CD4-positive, alpha-beta T cell treated with Interleukin-15 for 1 hour (primary cell): Measurements from ENCODE around the gene SAMD4A.

Experiments
- DNase-seq: peaks from one replicate; pipeline ENCODE4 v3.0.0-alpha.2; 2020

SAMD4A gene

DNA sequence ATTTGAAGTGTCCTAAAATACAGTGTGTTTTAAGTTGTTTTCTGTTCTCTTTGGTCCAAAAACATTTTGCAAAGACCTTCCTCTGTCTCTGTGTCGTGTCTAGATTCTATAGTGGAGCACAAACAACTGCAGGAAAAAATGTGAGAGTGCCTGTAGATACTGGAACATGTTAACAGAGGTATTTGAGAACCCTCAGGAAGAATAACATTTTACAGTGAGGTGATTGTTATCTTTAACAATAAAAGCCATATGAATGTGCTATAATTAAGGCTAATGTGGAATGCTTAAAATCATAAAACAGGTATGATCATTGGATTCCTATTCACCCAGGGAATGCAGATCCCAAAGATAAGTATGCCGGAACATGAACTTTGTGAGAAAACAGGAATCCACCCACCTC is 98.0 kb downstream of the SAMD4A start:
- DNase-seq = no peak

DNA sequence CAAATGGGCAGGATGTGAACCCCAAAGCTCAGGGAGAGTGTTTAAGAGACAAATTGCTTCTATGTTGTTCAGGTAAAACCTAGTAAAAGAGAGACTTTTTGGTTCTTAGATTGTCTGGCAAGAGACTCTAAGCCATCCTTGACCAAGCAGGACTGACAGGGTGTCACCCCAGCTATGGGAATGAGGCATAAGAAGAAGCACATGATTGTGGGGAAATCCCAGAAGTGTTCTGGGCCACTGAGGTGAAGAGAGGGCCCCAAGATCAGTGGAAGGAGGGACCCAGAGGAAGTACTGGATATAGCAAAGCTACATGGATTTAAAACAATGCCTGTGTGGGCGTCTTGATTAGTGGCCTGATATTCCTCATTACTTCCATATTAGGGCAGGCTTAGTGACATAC is 99.0 kb downstream of the SAMD4A start:
- DNase-seq = no peak

DNA sequence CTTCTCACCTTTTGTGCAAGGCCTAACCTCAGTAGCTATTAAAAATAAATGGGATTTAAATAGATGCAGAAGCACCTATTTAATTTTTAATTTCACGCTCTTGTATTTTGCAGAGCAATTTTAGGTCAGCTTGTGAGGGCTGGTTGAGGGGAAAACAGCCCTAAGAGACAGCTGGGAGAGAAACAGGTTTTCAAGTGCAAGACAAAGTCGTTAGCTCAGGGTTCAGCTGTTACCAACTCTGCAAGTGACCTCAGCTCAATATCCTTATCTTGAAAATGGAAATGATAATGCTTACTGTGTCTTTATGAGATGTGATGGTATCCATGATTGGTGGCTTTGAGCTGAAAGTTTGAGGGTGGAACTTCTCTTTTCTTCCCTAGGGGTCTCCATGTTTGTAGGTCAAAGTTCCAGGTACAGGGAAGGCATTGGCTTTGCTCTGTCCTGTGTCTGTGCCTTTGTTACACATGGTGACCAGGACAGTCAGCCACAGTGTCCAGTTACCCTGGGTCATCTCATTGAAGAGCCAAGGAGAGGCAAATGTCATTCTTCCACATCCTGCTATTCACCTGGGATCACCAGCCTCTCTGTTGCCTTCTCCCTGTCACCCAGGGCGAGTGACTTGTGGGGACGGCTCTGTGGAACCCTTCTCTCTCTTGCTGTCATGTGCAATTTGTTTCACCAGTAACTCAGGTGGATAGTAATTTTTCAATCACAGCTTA is 100.3 kb downstream of the SAMD4A start:
- DNase-seq = no peak

DNA sequence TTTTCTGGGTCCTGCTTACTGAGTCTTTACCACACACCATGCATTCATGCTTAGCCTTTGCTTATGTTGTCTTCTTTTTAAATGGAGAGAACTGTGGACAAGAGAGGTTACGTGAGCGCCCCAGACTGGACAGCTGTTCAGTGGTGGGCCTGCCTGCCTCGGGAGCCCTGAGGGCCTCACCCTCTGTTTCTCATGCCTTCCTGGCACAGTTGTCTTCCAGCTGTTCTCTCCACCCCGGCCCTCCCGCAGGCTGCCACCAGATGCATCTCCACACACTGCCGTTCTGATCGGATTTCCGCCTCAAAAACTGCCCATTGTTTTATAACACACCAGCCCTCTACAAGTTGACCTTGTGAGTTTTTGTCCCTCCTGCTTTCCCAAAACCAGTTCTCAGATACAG is 100.8 kb downstream of the SAMD4A start:
- DNase-seq = no peak

DNA sequence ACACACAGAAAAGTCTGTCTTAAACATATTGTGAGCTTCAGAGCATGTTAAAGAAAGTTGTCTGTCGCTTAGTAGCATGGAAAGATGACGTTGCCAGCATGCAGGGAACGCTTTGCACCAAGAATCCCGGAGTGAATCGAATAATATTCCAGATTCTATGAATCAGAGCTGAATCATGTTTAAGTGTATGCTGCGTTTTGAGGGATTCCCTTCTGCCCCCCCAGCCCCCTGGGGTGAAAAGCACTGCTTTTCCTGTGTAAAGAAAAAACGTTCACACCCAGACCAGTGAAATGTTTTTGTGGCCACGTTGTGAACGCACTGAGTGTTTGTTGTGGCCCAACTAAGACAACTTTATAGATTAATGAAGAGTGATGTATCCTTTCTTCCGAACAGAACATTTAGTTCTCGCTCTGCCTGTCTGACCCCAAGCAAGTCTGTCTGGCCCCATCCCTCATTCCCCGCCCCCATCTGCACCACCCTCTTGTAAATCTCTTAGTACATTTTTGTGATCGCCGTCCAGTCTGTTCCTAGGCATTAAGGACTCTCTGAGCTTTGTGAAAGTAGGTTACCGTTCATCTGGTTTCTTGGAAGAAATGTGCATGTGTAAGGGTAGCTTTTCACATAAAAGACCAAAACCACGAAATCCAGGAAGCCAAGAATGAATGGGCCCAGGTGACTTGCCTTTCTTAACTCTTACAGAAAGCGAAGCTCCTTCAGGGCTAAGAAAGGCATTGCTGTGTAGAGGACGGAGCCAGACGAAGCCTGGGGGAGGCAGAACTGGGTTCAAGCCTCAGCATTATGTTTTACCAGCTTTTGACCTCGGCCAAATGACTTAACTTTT is 103.0 kb downstream of the SAMD4A start:
- DNase-seq = no peak

DNA sequence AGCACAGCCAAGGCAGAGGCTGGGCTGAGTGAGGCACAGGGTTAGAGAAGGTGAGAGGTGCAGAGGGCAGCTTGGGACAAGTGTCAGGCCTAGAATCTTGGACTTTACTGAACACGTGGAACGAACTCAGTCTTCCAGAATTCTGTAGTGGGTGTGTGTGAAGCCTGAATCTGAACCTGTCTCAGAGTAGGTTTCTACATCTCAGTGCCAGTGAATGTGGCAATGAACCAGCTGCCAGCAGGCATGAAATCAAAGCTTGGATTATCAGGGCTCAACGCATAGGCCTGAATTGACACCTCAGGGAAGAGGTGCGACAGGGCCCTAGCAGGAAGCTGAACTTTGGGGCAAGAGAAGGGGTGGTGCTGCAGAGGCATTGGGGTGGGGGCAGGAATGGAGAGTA is 104.6 kb downstream of the SAMD4A start:
- DNase-seq = no peak

DNA sequence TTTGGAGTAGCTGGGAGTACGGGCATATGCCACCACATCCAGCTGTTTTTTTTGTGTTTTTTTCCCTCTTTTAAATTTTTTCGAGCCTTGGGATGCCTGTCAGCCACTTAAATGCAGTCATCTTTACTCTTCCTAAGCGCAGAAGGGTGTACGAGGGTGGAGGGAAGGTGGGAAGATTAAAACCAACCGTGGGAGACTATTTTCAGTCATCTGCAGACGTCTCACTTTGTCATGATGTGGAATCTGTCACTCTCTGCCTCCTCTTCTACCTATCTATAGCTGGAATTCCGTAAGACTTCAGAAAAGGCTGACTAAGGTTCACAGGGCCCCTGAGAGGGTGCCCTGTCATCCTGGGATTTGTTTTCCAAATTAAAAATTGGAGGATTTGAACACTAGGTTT is 105.3 kb downstream of the SAMD4A start:
- DNase-seq = no peak

DNA sequence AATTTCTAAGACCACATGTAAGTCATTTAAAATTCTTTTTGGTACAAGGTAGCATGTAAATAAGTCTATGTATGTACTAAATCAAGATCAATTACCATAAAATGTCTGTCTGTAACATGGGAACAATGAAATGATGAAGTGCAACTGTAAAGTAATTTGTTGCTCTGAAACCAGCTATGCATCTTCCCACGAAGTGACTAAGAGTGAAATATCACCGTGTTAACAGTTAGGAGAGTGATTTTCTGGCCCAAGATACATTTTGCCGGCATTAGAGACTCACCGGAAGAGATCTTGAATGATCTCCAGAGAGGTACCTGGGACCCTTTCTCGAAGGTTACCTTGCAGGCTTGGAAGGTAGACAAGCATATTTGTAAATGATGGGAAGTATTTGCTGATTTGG is 105.8 kb downstream of the SAMD4A start:
- DNase-seq = no peak

DNA sequence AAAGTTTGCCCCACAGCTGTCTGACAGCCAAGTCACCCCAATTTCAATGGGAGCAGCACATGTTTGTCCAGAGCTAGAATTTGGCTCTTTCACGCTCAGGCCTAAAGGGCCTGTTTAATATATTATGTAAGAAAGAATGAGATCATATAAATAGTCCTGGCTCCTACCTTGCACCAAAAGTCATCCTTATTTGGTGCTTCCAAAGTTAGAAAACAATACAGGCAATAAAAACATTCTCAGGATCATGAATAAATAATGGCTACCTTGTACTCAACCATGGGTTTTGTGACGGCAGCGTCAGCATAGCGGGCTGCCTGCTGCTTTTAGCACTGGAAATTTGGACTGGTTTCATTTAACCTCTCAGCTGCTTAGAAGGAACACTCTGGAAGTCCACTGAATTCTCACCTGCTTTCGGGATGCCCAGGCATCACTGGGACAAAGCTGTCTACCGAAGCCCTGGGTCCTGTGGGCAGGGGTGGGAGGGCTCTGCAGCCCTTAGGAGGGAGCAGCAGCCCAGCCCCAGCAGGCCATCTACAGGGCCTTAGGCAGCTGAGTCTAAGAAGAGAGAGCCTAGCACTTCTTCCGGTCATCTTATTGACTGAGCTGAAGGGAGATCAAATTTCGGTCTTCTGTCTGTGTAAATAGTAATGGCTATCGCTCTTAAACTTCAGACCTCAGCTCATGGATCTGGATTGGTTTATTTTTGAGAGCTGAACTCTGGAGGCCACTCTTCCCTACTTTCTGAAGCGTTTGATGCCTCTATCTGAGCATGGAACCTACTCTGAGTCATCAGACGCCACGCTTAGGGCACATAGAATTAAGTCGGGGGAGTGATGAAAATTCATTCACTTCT is 106.5 kb downstream of the SAMD4A start:
- DNase-seq = no peak

DNA sequence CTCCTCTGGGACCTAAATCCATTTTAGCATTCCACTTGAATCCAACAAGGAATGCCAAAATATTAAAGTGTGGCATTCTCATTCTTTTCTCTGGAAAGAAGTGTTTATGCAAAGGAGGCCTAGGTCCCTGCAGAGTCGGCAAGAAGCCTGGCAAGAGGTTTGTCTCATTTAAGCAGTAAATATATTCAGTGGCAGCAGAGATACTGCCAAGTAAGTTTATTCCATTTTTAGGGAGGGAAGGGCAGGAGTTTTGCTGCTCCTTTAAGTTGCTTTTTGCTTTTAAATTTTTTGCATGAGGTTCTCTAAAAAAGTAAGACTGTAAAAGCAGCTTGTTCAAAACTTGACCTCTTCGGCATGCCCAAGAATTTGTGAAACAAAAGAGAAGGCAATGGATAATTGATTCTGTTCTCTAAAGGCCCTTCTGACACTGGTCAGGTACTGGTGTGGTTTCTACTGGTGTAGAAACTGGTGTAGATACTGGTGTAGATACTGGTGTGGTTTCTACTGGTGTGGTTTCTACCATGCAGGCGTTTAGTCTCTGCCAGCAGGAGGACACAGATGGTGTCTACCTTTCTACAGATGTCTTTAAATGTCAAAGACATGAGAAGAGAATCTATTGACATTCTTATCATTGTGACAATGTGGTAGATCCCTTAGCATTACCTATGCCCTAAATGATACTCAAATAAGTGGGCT is 107.3 kb downstream of the SAMD4A start:
- DNase-seq = no peak

DNA sequence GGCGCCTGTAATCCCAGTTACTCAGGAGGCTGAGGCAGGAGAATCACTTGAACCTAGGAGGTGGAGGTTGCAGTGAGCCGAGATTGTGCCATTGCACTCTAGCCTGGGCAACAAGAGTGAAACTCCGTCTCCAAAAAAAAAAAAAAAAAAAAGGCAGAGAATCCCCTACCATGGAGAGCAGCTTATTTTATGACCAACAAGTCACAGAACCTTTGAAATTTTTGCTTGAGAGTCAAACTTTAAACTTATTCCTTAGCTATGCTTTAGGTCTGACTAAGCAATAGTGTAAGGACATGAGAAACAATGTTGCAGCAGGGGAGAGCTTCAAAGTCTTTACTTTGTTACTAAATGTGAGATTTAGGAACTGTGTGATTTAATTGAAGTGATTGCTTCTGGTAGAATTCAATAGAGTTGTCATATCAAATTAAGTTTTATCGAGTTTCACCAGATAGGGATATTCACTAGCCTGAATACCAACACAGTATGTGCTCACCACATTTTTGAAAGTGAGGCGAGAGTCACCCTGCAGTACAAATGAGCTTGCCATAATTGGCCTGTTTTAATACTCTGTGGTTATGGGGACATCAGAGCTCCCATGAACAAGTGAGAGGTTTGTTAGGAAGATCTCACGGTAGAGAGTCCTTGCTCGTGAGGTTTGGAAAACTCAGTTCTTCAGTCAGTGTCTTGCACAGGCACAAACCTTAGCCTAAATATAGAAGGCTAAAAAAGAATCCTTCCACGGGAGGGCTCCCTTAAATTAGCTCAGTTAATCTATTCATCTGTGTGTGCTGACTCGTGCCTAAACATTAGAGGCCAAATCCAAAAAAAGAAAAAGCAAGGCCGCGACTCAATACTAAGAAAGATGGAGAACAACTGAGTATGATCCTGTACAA is 108.6 kb downstream of the SAMD4A start:
- no peak for DNase-seq

DNA sequence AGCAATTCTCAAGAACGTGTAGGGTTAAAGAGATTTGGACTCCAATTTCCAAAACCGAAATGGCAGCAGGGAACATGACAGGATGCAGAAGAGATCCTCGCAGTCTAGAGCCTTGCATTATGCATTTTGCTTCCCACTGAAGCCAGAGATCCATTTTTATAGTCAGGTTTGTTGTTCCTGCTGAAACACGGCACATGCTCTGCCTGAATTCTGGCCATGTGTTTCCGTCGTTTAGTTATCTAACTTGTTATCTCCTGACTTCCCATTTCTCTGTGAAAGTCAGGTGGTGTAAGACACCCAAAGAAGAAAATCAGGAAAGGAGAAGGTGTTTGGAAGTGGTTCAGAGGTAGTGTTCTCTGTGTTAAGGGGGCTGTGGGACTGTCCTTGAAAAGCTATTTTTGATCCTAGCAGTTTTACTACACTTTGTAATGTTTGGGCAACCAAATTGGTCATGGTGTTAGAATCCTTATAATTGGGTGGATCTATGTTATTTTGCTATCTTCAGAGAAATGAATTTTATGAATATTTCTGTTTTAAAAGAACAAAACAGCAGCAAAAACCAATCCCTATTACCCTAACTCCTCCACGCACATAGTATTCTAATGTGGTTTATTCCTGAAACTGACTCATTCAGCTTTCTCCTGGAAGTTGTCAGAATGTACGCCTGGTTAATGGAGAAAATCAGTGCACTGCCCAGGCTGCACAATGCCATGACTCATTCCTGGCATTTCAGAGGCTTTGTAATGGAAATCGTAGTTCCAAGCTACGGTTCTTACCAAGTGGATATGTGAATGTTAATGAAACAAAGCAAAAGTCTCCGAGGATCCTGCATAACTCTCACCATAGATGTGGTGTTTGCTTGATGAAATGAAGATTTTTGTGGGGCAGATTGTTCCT is 110.1 kb downstream of the SAMD4A start:
- DNase-seq = no peak

DNA sequence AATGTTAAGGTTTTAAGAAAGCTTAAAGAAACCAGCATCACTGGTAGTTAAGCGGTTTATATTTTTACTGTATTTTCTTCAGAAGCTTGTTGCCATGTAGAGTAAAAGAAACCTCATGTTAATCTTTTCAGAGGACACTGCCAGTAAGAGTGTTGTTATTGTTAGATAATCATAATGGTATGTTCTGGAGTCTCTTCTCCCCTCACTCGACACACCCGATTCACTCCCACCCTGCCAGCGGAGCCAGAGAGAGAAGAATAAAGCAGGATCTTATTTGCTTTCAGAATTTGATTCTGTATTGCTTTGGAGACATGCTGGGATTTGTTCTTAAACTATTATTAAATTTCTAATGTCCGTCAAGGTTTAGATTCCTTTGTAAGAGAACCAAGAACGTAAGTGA is 113.7 kb downstream of the SAMD4A start:
- DNase-seq = no peak

DNA sequence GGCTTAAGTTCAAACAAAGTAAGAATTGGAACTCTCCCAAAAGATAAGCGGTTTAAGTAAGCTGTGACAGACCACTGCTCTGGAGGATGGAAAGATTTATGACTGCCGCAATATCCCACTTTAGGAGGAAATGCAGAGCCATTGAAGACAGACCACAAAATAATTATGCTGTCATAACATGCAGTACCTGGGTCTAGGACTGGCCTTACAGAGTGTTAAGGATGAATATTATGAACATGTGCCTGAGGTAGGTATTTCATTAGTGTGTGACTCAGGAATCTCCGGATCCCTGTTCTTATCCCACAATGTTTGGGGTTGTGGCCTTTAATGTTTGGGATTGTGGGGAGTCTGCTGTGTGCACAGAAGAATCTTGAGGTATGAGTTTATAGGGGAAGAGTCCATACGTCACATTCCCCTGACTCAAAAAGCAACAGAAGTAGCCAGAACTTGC is 114.9 kb downstream of the SAMD4A start:
- DNase-seq = no peak

DNA sequence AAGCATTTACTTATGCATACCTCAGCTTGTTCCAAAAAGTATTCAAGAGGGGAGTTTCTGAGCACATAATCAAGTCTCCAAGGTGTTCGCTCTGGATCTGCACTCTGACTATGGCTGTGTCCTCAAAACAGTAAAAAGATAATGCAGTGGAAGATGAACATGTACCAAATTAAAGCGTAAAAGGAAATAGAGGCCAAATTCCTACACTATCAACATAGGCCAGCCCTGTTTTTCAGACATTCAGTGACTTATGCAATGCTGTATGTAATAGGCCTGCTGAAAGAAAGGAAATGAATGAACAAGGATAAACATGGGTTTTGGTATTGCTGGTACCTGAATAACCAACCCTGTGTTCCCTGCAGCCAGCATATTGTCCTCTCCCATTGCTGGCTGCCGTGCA is 115.7 kb downstream of the SAMD4A start:
- no peak for DNase-seq

DNA sequence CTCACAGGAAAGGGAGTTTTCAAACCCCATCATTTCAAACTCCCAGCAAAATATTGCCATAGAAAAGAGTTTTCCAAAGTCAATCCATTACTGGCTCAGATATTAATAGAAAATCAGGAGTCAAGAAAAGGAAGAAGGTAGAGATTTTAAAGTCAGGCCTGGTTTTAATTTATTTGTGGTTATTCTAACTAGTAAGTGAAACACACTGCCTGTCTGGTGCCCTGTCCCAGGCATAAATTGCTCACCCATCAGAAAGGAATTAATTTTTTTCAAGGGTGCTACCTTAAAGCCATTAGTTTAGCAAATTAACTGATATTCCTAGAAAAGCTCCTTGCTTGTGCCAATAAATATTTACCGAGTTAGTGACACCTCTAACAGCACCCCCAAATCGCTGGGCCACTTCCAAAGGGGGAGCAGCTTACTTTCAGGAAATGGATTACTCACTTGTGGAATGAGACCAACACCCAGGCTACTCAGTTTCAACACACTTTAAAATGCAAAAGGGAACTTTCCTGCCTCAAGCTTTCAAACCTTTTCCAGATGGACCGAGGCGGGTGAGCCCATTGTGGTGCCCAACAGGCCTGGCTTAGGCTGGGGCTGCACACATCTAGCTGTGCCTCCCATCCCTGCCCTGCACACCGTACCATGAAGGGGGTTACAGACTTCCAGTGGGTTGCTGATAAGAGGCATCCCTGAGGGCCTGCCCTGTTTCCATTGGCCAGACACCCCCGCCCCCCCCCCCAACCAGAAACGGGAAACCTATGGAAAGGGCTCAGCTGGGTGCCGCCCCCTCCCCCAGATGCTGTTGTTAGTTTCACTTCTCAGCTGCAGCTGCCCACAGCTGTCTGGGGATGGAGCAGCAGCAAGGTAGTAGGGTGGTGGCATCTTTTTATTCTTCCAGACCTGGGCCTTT is 117.2 kb downstream of the SAMD4A start:
- DNase-seq = no peak

DNA sequence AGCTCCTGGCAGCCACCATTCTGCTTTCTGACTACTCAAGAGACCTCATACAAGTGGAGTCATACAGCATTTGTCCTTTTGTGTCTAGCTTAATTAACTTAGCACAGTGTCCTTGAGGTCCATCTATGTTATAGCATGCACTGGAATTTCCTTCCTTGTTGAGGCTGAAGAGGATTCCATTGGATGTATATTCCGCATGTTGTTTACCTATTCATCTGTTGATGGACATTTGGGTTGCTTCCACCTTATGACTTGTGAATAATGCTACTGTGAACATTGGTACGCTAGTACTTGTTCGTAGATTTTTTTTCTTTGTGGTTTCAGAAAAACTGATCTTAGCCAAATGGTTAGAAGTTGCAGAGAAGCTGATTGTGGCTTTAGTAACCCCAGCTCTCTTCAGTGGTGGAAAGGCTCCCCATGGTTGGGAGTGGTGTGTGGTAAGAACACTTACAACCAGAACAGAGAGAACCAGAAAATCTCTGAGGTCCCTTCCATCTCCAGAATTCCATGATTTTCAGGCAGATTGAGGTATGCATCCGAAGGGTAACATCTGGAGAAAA is 118.4 kb downstream of the SAMD4A start:
- DNase-seq = no peak

DNA sequence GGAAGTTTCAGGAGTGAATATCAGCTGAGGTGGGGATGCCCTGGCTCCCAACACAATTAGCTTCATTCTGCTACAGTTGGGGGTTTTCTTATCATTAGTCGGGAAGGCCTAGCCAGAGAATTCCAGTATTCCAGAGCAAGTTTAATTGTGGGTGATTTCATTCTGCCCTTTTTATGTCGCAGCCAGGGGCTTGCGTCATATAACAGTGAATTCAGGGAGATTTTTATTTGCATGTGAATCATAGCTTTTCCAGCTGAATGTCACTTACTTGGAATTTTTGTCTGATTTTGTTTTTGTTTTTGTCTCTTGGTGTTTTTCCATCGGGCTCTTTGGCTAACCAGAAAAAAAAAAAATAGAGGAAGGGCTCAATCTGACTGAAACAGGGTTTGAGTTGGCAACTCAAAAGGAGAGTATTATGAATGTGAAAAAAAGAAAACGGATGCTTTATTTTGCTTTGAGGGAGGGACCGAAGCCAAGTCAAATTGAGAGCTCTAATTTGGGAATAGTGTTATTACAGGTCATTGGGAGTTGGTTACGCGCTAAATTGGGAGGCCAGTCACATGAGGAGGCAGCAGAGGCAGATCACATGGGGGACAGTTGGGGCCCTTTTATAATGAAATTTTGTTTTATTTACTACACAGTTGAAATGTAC is 119.4 kb downstream of the SAMD4A start:
- no peak for DNase-seq
